Mesodermal cell (in vitro differentiated cells): ENCODE data around the gene SOCS3.

Source experiments
- H3K27ac ChIP-seq: 2 replicates; pipeline ENCODE4 v1.7.0; 2013; ENCODE audit warnings: mild to moderate bottlenecking, low read depth, low read length, moderate library complexity; ENCODE audit not compliant: severe bottlenecking
- H3K36me3 ChIP-seq: 2 replicates; pipeline ENCODE4 v1.7.1; 2013; ENCODE audit warnings: mild to moderate bottlenecking, low read length, moderate library complexity; ENCODE audit not compliant: control insufficient read depth, insufficient read depth
- H3K4me1 ChIP-seq: one replicate; pipeline ENCODE4 v1.7.1; 2013; ENCODE audit warnings: mild to moderate bottlenecking, low read length; ENCODE audit not compliant: insufficient read depth, control insufficient read depth, poor library complexity, severe bottlenecking
- H3K4me3 ChIP-seq: 2 replicates; pipeline ENCODE4 v1.7.0; 2013; ENCODE audit warnings: low read length, control low read depth, mild to moderate bottlenecking; ENCODE audit not compliant: insufficient read depth, poor library complexity, severe bottlenecking; ENCODE audit errors: extremely low read depth
- H3K9me3 ChIP-seq: 2 replicates; pipeline ENCODE4 v1.7.1; 2013; ENCODE audit warnings: mild to moderate bottlenecking, low read length, moderate library complexity; ENCODE audit not compliant: control insufficient read depth
- WGBS, 2 experiments: methylation state at CpG; one replicate each; pipeline ENCODE4 v1.1.5; 2013; ENCODE audit warnings: missing lambda C conversion rate in 2 of 2; ENCODE audit not compliant: insufficient coverage in 2 of 2; 5-methylcytosine and 5-hydroxymethylcytosine counted together

SOCS3 gene

GRCh38 chr17:78325076-78325687 is 34.7 kb downstream of the SOCS3 start:
- H3K4me1 ChIP-seq: peaks cover 41% of the 10 kb centered on the region
- H3K36me3 ChIP-seq: no peaks in the 10 kb centered on the region
- 45 to 51% methylated on average over 18 to 20 of the region's 20 CpGs for WGBS, 2 experiments
- H3K4me3 ChIP-seq: no peak overlapping the region
- no peaks in the 10 kb centered on the region for H3K9me3 ChIP-seq
- H3K27ac ChIP-seq: peak overlapping the region; percentile 94

- 30 to 38% methylated on average over 8 to 11 of the region's 18 CpGs for WGBS, 2 experiments
- no peaks in the 10 kb centered on the region for H3K9me3 ChIP-seq
- H3K36me3 ChIP-seq: no peaks in the 10 kb centered on the region
- no peak overlapping the region for H3K4me3 ChIP-seq
- H3K4me1 ChIP-seq: peaks cover 39% of the 10 kb centered on the region
- H3K27ac ChIP-seq: peak overlapping the region; percentile 94
Measured at GRCh38 chr17:78324391-78325075, 35.3 kb downstream of the SOCS3 start.

DNA sequence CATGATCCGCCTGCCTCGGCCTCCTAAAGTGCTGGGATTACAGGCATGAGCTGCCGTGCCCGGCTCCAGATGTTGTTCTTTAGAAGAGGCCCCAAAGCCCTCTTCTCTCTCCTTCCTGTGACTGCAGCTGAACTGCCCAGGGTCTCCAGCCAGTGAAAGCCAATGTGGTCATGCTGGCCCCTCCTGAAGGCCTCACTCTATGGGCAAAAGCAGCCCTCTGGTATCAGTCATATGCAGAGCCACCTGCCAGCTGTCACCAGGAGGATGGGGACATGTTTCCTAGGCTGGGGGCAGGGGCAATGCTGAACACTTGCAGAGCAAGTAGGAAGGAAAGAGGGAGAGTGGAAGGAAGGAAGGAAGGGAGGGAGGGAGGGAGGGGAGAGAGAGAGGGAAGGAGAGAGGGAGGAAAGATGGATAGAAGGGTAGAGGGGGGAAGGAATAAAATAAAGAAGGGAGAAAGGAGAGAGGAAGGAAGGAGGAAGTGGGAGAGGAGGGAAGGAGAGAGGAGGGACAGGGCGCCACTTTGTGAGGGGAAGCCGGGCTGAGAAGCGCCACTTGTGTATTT is 36.0 kb downstream of the SOCS3 start:
- WGBS, 2 experiments: 85 to 88% methylated on average over 5 of the region's 7 CpGs

DNA sequence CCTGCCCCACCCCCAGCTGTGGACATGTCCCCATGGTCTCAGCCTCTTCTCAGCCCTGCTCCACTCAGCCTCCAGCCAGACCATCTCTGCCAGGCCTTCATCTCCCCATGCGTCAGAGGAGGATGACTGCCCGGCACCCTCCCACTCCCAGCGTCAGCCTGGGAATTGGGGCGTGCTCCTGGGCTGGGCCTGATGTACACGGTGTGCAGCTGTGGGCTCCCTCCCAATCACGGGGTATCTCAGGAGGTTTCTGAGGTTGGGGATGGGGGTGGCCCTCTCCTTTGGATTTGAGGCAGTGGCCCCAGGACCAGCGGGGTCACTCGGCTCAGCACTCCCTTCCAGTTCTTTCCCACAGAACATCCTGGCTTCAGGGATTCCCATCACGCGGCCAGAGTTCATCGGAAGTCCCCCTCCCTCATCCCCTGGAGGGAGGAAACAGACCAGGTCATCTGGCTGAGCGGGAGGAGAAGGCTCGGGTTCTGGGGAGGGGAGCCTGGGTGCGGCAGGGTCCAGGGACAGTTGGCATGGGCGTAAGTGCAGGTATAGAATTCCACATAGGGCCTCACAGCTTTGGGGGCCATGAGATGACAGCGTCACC is 36.9 kb downstream of the SOCS3 start:
- Histone ChIP-seq H3K36me3 (no peaks in the 10 kb centered on the region), H3K4me3 (no peak overlapping the region), H3K9me3 (no peaks in the 10 kb centered on the region), H3K4me1 (peaks cover 36% of the 10 kb centered on the region), H3K27ac (no peak overlapping the region)
- 90 to 91% methylated on average over 9 to 14 of the region's 16 CpGs for WGBS, 2 experiments

More for the DNA sequence above, 36.0 kb downstream of the SOCS3 start:
- Histone ChIP-seq H3K4me3 (no peak overlapping the region), H3K9me3 (no peaks in the 10 kb centered on the region), H3K4me1 (peaks cover 36% of the 10 kb centered on the region), H3K27ac (peak overlapping the region; percentile 94), H3K36me3 (no peaks in the 10 kb centered on the region)

DNA sequence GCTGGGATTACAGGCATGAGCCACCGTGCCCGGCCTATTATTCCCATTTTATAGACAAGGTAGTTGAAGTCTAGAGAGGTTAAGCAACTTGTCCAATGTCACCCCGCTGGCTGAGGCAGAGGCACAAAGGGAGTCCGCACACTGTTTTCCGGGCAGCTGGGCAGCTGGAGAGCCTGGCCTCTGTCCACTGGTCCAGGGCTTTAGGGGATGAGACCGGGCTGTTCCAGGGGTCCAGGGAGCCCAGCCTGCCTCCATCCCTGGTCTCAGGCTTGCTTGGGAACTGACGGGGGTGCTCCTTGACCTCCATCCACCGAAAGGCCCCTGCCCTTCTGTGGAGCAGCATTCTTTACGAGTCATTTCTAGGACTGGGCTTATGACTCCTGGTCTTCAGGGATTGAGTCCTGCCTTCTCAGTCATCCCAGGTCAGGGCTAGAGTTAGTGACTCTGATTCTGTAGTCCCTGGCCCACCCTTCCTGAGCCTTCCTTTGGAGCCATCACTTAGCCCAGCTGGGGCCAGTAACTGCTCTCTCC is 37.5 kb downstream of the SOCS3 start:
- Histone ChIP-seq H3K36me3 (no peaks in the 10 kb centered on the region), H3K9me3 (no peaks in the 10 kb centered on the region), H3K27ac (peak overlapping the region; percentile 36), H3K4me1 (peaks cover 39% of the 10 kb centered on the region), H3K4me3 (no peak overlapping the region)
- 86 to 91% methylated on average over 8 to 9 of the region's 9 CpGs for WGBS, 2 experiments

- peaks cover 49% of the 10 kb centered on the region for H3K4me1 ChIP-seq
- WGBS, 2 experiments: 90 to 100% methylated on average over 2 to 5 of the region's 8 CpGs
- H3K9me3 ChIP-seq: no peaks in the 10 kb centered on the region
- H3K36me3 ChIP-seq: no peaks in the 10 kb centered on the region
- no peak overlapping the region for H3K4me3 ChIP-seq
- H3K27ac ChIP-seq: no peak overlapping the region
Measured at GRCh38 chr17:78318843-78319242, 41.0 kb downstream of the SOCS3 start.

- no peaks in the 10 kb centered on the region for H3K9me3 ChIP-seq
- 83 to 92% methylated on average over 7 of the region's 8 CpGs for WGBS, 2 experiments
- peaks cover 44% of the 10 kb centered on the region for H3K4me1 ChIP-seq
- no peak overlapping the region for H3K4me3 ChIP-seq
- no peak overlapping the region for H3K27ac ChIP-seq
- no peaks in the 10 kb centered on the region for H3K36me3 ChIP-seq
Measured at GRCh38 chr17:78318407-78318806, 41.5 kb downstream of the SOCS3 start.

GRCh38 chr17:78317794-78318400 is 42.0 kb downstream of the SOCS3 start:
- Histone ChIP-seq H3K36me3 (no peaks in the 10 kb centered on the region), H3K4me3 (no peak overlapping the region), H3K9me3 (no peaks in the 10 kb centered on the region), H3K4me1 (peaks cover 40% of the 10 kb centered on the region), H3K27ac (no peak overlapping the region)
- WGBS, 2 experiments: 82 to 86% methylated on average over 6 to 8 of the region's 10 CpGs

- Histone ChIP-seq H3K9me3 (no peaks in the 10 kb centered on the region), H3K4me3 (no peak overlapping the region), H3K4me1 (peaks cover 36% of the 10 kb centered on the region), H3K27ac (peak overlapping the region; percentile 79), H3K36me3 (no peaks in the 10 kb centered on the region)
- 42 to 46% methylated on average over 17 to 19 of the region's 20 CpGs for WGBS, 2 experiments
Measured at GRCh38 chr17:78316867-78317789, 42.7 kb downstream of the SOCS3 start.
